Loucy (cell line): Measurements from ENCODE around the gene TAF9B.
"Not testable (repeated sequence)": the region's sequence is repeated elsewhere in the genome, so short reads cannot be mapped to it uniquely, and the experiment has no call there.

ENCODE experiments used
- CTCF ChIP-seq: fragments of 200-600 bp; sonication (generic); conservative IDR thresholded peaks from 2 replicates; pipeline ENCODE4 v1.5.1; 2014; ENCODE audit warnings: mild to moderate bottlenecking, antibody characterized with exemption, low read length
- EZH2phosphoT487 ChIP-seq: fragments of 200-600 bp; IDR thresholded peaks from 2 replicates; pipeline ENCODE4 v1.6.1; 2018; ENCODE audit warnings: antibody characterized with exemption, mild to moderate bottlenecking, moderate library complexity, borderline replicate concordance

- not testable (repeated sequence) for TF ChIP-seq CTCF, EZH2phosphoT487
These were observed 21.3 kb upstream of the TAF9B start for GRCh38 chrX:78160711-78161110.
